Measurements from ENCODE around the gene FBRSL1.
"Not testable (repeated sequence)": the region's sequence is repeated elsewhere in the genome, so short reads cannot be mapped to it uniquely, and the experiment has no call there.

FBRSL1 gene

GRCh38 chr12:132454193-132454932 is 35.6 kb upstream of the FBRSL1 start:
- no peak for DNase-seq

GRCh38 chr12:132454933-132455418 is 35.0 kb upstream of the FBRSL1 start:
- DNase-seq = no peak

- no peak for DNase-seq
Measured at GRCh38 chr12:132455565-132455964, 34.4 kb upstream of the FBRSL1 start.

- no peak for DNase-seq
Measured at GRCh38 chr12:132456186-132456943, 33.6 kb upstream of the FBRSL1 start.

- DNase-seq = no peak
Measured at GRCh38 chr12:132456944-132457495, 32.9 kb upstream of the FBRSL1 start.

- no peak for DNase-seq
Measured at GRCh38 chr12:132458441-132458840, 31.5 kb upstream of the FBRSL1 start.

GRCh38 chr12:132458846-132459641 is 30.9 kb upstream of the FBRSL1 start:
- DNase-seq = no peak

- no peak for DNase-seq
Measured at GRCh38 chr12:132460571-132460970, 29.4 kb upstream of the FBRSL1 start.

- no peak for DNase-seq
Measured at GRCh38 chr12:132461526-132461925, 28.4 kb upstream of the FBRSL1 start.

- DNase-seq = no peak
Measured at GRCh38 chr12:132462788-132463187, 27.2 kb upstream of the FBRSL1 start.

GRCh38 chr12:132463284-132463924 is 26.5 kb upstream of the FBRSL1 start:
- DNase-seq = not testable (repeated sequence)

GRCh38 chr12:132464304-132464703 is 25.6 kb upstream of the FBRSL1 start:
- DNase-seq = not testable (repeated sequence)

- no peak for DNase-seq
Measured at GRCh38 chr12:132464820-132465219, 25.1 kb upstream of the FBRSL1 start.

- no peak for DNase-seq
Measured at GRCh38 chr12:132465269-132466190, 24.4 kb upstream of the FBRSL1 start.

- no peak for DNase-seq
Measured at GRCh38 chr12:132466241-132467201, 23.4 kb upstream of the FBRSL1 start.

GRCh38 chr12:132467511-132467910 is 22.4 kb upstream of the FBRSL1 start:
- no peak for DNase-seq

- DNase-seq = peak; percentile 43
Measured at GRCh38 chr12:132469423-132469822, 20.5 kb upstream of the FBRSL1 start.

- DNase-seq = no peak
Measured at GRCh38 chr12:132470397-132470796, 19.6 kb upstream of the FBRSL1 start.

GRCh38 chr12:132471011-132471857 is 18.7 kb upstream of the FBRSL1 start:
- DNase-seq = no peak

Data from CD4-positive, alpha-beta T cell treated with Interleukin-17A for 4 hours (primary cell).